Tibial artery (tissue), 4 donors: Measurements from ENCODE around the gene TIGIT.

Experiments
- DNase-seq, 2 donors: peaks; one replicate each; pipeline ENCODE4 v3.0.0-alpha.2; 2019
- H3K27ac ChIP-seq, 2 donors: fragments of 200-600 bp; sonication (generic) in 1 of 2; 1 replicate in 1 of 2; 2 replicates in 1 of 2; pipeline ENCODE4 v1.5.1; 2018 to 2019; ENCODE audit warnings: mild to moderate bottlenecking in 1 of 2
- H3K27me3 ChIP-seq, 2 donors: fragments of 200-600 bp; sonication (generic) in 1 of 2; one replicate each; pipeline versions ENCODE4 v1.5.1 to v1.6.0; 2016 to 2019
- H3K36me3 ChIP-seq, 3 donors: fragments of 200-600 bp; sonication (generic) in 2 of 3; one replicate each; pipeline ENCODE4 v1.5.1; 2016 to 2019; ENCODE audit warnings: mild to moderate bottlenecking in 2 of 3
- H3K4me1 ChIP-seq, 4 donors: fragments of 200-600 bp; sonication (generic) in 2 of 4; 1 replicate in 3 of 4; 2 replicates in 1 of 4; pipeline ENCODE4 v1.5.1; 2016 to 2019
- H3K4me3 ChIP-seq, 2 donors: fragments of 200-600 bp; sonication (generic) in 1 of 2; 1 replicate in 1 of 2; 2 replicates in 1 of 2; pipeline ENCODE4 v1.5.1; 2018 to 2019; ENCODE audit warnings: mild to moderate bottlenecking in 2 of 2
- H3K9me3 ChIP-seq, 3 donors: fragments of 200-600 bp; sonication (generic) in 1 of 3; one replicate each; pipeline ENCODE4 v1.5.1; 2016 to 2019
- intact Hi-C: fragments of 100-400 bp; cut with DNase I; formaldehyde crosslinking; loops from one replicate; pipeline ENCODE4 v1.15.0; 2023; ENCODE audit warnings: low total_unique reads
- TF ChIP-seq, protein P1 (sequence below), 2 experiments: fragments of 200-600 bp in 1 of 2; fragments of 450-650 bp in 1 of 2; IDR thresholded peaks; one replicate each; pipeline ENCODE4 v1.5.1; 2017 to 2019; ENCODE audit warnings: antibody characterized with exemption in 2 of 2, mild to moderate bottlenecking in 1 of 2, moderate library complexity in 1 of 2

The TIGIT gene

DNA sequence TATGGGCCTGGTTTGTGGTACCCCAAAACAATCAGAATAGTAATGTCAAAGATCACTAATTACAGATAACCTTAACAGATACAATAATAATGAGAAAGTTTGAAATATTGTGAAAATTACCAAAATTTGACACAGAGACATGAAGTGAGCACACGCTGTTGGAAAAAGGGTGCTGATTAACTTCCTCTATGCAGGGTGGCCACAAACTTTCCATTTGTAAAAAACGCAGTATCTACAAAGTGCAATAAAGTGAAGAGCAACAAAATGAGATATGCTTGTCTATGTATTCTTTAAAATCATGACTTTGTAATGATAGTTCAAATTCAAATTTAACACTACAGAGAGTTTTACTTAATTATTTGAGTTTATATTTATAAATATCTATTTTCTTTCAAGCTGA is 7.6 kb upstream of the TIGIT start:
- H3K4me3 ChIP-seq: no peak overlapping the region
- no peaks in the 10 kb centered on the region for H3K27me3 ChIP-seq
- H3K4me1 ChIP-seq: peaks cover 0 to 2% (median 0%) of the 10 kb centered on the region in 4 donors
- TF ChIP-seq, protein P1, sequence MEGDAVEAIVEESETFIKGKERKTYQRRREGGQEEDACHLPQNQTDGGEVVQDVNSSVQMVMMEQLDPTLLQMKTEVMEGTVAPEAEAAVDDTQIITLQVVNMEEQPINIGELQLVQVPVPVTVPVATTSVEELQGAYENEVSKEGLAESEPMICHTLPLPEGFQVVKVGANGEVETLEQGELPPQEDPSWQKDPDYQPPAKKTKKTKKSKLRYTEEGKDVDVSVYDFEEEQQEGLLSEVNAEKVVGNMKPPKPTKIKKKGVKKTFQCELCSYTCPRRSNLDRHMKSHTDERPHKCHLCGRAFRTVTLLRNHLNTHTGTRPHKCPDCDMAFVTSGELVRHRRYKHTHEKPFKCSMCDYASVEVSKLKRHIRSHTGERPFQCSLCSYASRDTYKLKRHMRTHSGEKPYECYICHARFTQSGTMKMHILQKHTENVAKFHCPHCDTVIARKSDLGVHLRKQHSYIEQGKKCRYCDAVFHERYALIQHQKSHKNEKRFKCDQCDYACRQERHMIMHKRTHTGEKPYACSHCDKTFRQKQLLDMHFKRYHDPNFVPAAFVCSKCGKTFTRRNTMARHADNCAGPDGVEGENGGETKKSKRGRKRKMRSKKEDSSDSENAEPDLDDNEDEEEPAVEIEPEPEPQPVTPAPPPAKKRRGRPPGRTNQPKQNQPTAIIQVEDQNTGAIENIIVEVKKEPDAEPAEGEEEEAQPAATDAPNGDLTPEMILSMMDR (IDR thresholded peaks at IDR 0.05): no peak
- no peak for DNase-seq
- intact Hi-C loops: no loop called here
- H3K36me3 ChIP-seq: no peaks in the 10 kb centered on the region
- no peaks in the 10 kb centered on the region for H3K9me3 ChIP-seq
- no peak overlapping the region for H3K27ac ChIP-seq

DNA sequence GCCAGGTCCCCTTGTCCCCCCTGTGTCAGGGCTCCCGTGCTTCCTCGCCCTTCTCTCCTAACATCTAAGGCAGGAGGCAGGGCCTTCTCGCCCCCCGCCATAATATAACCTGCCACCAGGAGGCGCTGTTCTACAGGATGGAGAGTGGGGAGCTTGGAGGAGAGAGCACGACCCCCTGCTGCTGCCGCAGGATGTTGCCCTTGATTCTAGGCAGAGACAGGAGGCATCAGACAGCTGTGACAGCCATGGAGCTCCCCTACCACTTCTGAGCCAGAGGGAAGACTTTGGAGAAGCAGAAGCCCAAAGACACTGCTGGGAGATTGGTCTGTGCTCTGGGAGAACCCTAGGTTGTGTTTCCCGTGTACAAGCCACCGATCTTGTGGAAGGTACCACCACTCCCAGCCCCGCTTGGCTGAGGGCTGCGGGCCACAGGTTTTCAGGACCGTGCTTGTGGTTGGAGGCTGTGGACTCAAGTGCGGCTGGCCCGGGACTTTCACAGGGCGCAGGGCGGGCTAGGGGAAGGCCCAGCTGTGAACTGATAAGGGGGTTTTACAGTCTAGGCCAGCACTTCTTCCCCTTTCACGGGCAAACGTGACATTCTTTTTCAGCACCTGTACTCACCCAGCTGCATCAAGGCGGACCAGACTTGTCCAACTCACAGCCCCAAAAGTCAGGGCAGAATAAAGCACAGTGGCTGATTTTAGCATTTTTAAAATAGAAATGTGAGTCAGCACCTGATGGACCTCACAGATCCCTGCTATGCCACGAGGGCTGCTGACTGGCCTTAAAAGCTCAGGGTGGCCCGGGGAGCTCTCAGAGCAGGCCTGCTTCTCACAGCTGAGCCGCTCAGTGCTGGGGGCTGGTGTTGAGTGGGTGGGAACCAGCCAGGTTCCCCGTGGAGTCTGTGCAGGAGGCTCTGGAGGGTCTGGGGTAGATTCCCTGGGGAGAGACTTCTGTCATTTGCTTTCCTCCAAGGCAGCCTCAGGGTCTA is 2.6 kb upstream of the TIGIT start:
- TF ChIP-seq, protein P1 (IDR thresholded peaks at IDR 0.05): peak; percentile 43 to 44
- Histone ChIP-seq H3K27ac (no peak overlapping the region), H3K27me3 (no peaks in the 10 kb centered on the region), H3K4me1 (peaks cover 0 to 4% (median 0%) of the 10 kb centered on the region in 4 donors), H3K4me3 (no peak overlapping the region), H3K9me3 (no peaks in the 10 kb centered on the region), H3K36me3 (no peaks in the 10 kb centered on the region)
- intact Hi-C loops: no loop called here
- peak in 1 of 2 donors; percentile 37 for DNase-seq

DNA sequence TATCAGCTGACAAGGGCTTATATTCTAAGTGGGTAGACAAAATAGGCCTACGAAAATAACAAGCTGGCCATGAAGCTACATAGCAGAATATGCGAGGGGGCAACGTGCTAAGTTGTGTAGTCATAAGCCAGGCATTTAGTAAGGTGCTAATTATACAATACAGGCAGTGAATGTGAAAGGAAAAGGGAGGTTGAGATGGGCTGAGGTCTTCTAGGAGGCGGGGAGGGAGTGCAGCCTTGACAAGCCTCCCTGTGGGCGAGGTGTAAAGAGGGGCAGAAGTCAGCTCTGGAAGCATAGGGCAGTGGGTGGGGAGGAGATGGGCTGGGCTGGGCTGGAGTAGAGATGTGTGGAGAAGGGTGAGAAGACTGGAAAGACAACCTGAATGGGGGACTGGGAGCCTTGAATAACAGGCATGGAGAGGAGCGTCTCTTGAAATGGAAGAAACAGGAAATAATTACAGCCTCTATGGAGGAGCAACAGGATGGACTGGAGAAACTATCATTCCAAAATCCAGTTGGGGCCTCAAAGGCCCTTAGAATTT is 1.2 kb downstream of the TIGIT start:
- Histone ChIP-seq H3K4me1 (peaks cover 0 to 4% (median 0%) of the 10 kb centered on the region in 4 donors), H3K27me3 (no peaks in the 10 kb centered on the region), H3K27ac (no peak overlapping the region), H3K4me3 (no peak overlapping the region), H3K36me3 (no peaks in the 10 kb centered on the region), H3K9me3 (no peaks in the 10 kb centered on the region)
- intact Hi-C loops: no loop called here
- no peak for DNase-seq
- TF ChIP-seq, protein P1 (IDR thresholded peaks at IDR 0.05): no peak

DNA sequence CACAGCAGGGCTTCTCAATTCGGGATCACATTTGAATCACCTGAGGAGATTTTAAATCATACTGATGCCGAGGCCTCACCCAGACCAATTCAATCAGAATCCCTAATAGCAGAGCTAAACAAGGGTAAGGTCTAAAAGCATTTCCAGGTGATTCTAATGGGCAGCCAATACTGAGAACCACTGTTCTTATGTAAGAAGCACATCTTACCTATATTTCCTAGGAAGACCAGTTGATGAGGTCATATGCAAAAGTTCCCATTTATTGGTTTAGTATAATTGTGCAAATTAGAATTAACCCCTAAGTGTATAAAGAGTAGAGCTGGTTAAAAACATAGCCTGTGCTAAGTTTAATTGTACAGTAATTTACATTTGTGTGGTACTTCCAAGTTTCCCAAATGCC is 2.1 kb downstream of the TIGIT start:
- Histone ChIP-seq H3K4me1 (peaks cover 0 to 4% (median 0%) of the 10 kb centered on the region in 4 donors), H3K4me3 (no peak overlapping the region), H3K9me3 (no peaks in the 10 kb centered on the region), H3K27me3 (no peaks in the 10 kb centered on the region), H3K27ac (no peak overlapping the region), H3K36me3 (no peaks in the 10 kb centered on the region)
- intact Hi-C loops: no loop called here
- TF ChIP-seq, protein P1 (IDR thresholded peaks at IDR 0.05): no peak
- no peak for DNase-seq

DNA sequence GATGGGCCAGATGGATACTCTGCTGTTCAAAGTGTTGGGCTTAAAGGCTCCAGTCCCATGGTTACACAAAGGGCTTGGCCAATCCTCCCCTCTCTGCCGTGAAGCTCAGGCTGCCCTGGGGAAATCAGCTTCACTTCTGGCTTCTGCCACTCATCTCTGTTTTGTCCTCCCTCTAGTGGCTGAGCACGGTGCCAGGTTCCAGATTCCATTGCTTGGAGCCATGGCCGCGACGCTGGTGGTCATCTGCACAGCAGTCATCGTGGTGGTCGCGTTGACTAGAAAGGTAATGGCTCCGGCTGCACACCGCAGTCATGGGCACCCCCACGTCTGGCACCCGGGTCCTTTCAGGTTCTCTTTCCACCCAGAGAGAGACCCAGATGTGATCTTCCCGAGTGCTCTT is 5.6 kb downstream of the TIGIT start:
- no peak for DNase-seq
- no peaks in the 10 kb centered on the region for H3K36me3 ChIP-seq
- H3K27me3 ChIP-seq: no peaks in the 10 kb centered on the region
- TF ChIP-seq, protein P1 (IDR thresholded peaks at IDR 0.05): no peak
- H3K4me1 ChIP-seq: no peaks in the 10 kb centered on the region
- intact Hi-C loops: no loop called here
- H3K9me3 ChIP-seq: no peaks in the 10 kb centered on the region
- no peak overlapping the region for H3K4me3 ChIP-seq
- H3K27ac ChIP-seq: no peak overlapping the region
